GM18502 (cell line): Measurements from ENCODE around the gene ZNF639.
"Not testable (repeated sequence)": the region's sequence is repeated elsewhere in the genome, so short reads cannot be mapped to it uniquely, and the experiment has no call there.

Source experiments
- ATAC-seq: cut with Tn5 transposase; IDR thresholded peaks from one replicate; pipeline ENCODE4 v1.9.1; 2021; ENCODE audit warnings: mild to moderate bottlenecking; ENCODE audit not compliant: unreplicated experiment, poor library complexity

ZNF639 gene

GRCh38 chr3:179322286-179323196, at the start of gene ZNF639:
TSS of gene ZNF639 (plus strand) at chr3:179323031. CDS start at chr3:179328294, 5,263 bp downstream.
- ATAC-seq: peak; percentile 79

- not testable (repeated sequence) for ATAC-seq
Measured at GRCh38 chr3:179274434-179274833, 48.4 kb upstream of the ZNF639 start.

GRCh38 chr3:179276001-179276400, 46.8 kb upstream of the ZNF639 start:
- no peak for ATAC-seq

- no peak for ATAC-seq
Measured at GRCh38 chr3:179276743-179277142, 46.1 kb upstream of the ZNF639 start.

- no peak for ATAC-seq
Measured at GRCh38 chr3:179278151-179278550, 44.7 kb upstream of the ZNF639 start.

GRCh38 chr3:179278932-179279693, 43.7 kb upstream of the ZNF639 start:
- ATAC-seq: no peak

- ATAC-seq: no peak
Measured at GRCh38 chr3:179279837-179280236, 43.0 kb upstream of the ZNF639 start.

GRCh38 chr3:179281825-179282224, 41.0 kb upstream of the ZNF639 start:
- ATAC-seq: no peak

GRCh38 chr3:179286331-179286730, 36.5 kb upstream of the ZNF639 start:
- no peak for ATAC-seq

GRCh38 chr3:179288845-179289244, 34.0 kb upstream of the ZNF639 start:
- no peak for ATAC-seq

- no peak for ATAC-seq
Measured at GRCh38 chr3:179289295-179289694, 33.5 kb upstream of the ZNF639 start.

- ATAC-seq: no peak
Measured at GRCh38 chr3:179292450-179292849, 30.4 kb upstream of the ZNF639 start.

GRCh38 chr3:179297971-179298725, 24.7 kb upstream of the ZNF639 start:
- no peak for ATAC-seq

- ATAC-seq: no peak
Measured at GRCh38 chr3:179299316-179299715, 23.5 kb upstream of the ZNF639 start.

- ATAC-seq: peak; percentile 79
Measured at GRCh38 chr3:179299999-179300613, 22.7 kb upstream of the ZNF639 start.

- ATAC-seq: no peak
Measured at GRCh38 chr3:179301645-179302044, 21.2 kb upstream of the ZNF639 start.

GRCh38 chr3:179302111-179302510, 20.7 kb upstream of the ZNF639 start:
- no peak for ATAC-seq

- ATAC-seq: no peak
Measured at GRCh38 chr3:179304605-179305004, 18.2 kb upstream of the ZNF639 start.

GRCh38 chr3:179307362-179307761, 15.5 kb upstream of the ZNF639 start:
- ATAC-seq: not testable (repeated sequence)

GRCh38 chr3:179308001-179308400, 14.8 kb upstream of the ZNF639 start:
- ATAC-seq: no peak
